ENCODE measurements around the gene CRACR2B.

CRACR2B gene

DNA sequence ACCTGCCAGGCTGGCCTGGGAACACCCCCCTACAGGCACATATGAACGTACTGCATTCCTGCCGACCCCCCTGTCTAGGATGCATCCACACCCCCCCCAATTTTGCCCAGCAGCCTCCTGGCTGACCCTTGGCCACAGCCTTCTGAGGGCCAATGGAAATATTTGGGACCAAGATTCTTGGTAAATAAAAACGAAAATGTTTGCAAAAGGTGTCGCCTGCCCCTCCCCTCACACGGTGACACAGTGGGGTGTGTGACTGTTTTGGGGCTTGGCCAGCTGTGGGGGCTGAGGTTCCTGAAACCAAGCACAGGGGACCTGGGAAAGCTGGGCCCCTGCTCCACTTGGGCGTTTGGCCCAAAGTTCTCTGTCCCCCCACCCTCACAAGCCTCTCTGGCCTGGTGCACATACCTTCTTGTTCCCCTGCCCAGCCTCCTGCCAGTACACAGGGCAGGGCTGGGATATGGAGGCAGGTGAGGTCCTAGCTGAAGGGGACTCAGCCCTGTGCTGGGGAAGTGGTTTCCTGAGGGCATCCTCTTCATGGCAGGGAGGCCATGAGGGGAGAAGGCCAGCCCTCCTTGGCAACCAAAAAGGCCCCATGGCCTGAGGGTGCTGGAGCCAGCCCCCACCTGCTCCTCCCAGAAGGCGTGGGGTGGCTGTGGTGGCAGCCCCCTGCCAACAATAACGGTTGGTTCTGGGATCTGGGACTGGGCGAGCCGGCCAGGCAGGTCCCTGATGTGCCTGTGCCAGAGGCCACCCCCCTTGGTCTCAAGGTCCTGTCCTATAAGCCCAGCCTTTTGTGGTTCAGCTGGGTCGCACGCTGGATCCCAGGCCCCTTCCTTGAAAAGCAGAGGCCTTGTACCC lies 2.1 kb upstream of the CRACR2B start:
- no peak for DNase-seq (ENCODE audit: low read depth in 2 of 2, low spot score in 1 of 2)

DNA sequence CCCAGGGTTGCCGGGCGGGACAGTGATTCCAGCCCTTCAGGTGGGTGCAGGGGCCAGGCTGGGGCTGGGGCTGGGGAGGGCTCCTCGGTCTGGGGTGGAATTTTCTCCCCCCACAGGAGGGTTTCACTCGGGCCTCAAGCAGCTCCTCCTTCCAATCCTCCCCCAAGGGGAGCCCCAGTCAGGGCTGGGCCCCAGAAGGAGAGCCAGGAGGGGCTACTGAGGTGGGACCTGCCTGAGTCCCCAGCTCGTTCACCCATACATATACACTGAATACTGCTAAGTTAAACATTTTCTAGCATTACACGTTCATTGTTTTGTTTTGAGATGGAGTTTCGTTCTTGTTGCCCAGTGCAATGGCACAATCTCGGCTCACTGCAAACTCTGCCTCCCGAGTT lies 1.5 kb upstream of the CRACR2B start:
- DNase-seq (ENCODE audit: low read depth in 2 of 2, low spot score in 1 of 2) = no peak

DNA sequence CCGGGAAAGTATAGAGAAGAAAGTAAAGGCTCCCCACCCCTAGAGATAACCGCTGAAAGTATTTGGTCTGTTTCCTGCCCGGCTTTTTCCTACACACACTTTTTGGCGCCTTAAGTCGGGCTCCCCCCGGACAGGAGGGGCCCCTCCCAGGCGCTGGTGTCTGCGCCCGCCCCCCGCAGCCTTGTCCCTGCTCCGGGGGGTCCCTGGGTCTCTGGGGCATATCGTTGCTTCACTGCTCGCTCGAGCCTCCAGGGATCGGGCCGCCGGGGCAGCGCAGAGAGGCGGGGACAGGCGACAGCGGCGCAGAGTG lies 928 bp upstream of the CRACR2B start:
- no peak for DNase-seq (ENCODE audit: low read depth in 2 of 2, low spot score in 1 of 2)

DNA sequence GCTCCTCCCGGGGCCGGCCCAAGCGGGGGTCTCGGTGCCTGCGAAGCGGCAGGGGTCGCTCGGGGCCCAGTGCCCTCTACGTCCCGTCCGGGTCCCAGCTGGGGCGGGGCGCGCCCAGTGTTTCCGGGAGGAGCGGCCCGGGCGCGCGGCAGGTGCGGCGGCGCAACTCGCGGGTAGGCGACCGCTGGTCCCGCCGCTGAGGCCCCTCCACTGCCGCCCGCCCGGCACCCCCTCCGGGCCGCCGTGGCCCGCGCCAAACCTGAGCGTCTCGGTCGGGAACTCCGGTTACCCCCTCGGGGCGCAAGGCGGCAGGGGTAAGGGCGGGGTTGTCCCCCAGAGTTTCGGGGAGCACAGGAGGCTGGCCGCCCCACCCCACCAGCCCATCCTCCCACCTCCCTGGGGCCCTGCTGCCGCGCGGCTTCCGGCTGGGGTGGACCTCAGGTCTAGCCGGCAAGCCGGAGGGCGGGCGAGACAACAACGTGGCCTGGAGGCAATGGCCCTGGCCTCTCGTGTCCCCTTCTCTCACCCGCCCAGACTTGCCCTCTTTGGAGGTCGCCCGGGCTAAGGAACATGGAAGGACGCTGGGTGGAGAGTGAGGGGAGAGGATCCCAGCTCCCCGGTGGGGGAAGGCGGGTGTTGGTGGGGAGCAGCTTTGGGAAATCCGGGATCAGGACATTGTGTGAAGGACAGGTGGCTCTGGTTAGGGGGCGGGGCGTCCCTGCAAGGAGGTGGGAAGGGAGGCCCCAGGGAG lies 398 bp upstream of the CRACR2B start:
- DNase-seq (ENCODE audit: low read depth in 2 of 2, low spot score in 1 of 2) = no peak

DNA sequence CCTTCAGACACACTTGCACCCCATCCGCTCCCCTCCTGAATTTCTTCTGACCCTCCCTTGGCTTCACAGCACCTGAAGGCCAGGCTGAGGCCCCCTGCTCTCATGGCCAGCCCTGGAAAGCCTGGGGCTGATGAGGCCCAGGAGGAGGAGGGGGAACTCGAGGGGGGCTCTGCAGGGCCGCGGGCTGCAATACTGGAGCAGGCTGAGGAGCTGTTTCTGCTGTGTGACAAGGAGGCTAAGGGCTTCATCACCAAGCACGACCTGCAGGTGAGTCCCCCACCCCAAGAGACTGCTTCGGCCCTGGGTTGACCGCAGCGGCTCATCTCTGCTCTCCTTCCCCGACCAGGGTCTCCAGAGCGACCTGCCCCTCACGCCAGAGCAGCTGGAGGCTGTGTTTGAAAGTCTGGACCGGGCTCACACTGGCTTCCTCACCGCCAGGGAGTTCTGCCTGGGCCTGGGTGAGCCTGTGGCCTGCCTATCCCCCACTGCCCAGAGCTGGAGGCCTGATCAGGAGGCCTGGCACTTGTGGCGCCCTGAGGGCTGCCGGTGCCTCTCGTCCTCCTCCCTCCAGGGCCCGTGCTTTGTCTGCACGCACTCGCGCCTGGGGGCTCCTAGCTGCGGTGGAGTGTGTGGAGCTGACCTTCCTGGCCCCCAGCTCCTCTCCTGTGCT lies 922 bp downstream of the CRACR2B start:
- DNase-seq (ENCODE audit: low read depth in 2 of 2, low spot score in 1 of 2) = no peak

DNA sequence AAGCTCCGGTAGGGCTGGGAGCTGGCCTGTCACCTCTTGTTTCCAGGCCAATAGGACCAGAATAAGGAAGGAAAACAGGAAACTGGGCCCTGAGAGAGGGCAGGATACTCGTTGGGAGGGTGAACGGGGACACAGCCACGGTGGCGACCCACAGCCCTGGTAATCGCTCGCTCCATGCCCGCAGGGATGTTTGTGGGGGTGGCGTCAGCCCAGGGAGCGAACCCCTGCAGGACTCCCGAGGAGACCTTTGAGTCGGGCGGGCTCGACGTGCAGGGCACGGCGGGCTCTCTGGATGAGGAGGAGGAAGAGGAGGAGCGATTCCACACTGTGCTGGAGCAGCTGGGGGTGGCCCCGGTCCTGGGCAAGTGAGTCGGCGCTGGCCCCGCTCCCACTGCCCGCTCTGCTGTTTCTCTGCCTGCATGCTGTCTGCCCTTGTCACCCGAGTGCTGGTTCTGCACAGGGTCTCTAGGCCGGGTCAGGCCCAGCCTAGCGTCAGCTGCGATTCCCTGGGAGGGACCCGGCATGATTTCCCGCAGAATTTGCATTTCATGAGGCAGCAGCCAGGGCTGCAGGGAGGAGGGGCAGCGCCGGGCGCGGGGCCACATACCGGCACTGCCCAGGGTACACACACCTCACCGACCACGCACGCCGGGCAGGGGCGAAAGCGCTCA lies 1.6 kb downstream of the CRACR2B start:
- DNase-seq (ENCODE audit: low read depth in 2 of 2, low spot score in 1 of 2) = no peak

DNA sequence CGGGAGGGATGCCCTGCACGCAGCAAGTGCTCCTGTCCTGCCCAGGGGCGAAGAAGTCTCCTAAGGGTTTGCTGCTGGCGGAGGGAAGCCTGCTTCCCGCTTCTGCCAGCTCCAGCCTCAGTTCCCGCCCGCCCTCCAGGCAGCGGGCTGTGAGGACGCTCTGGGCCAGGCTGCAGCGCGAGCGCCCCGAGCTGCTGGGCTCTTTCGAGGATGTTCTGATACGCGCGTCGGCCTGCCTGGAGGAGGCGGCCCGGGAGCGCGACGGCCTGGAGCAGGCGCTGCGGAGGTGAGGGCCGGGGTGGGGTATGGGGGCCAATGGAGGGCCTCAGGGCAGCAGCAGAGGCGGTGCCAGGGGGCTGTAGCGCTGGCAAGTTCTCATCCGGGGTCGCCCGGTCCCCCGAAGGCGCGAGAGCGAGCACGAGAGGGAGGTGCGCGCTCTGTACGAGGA lies 2.2 kb downstream of the CRACR2B start:
- no peak for DNase-seq (ENCODE audit: low read depth in 2 of 2, low spot score in 1 of 2)

DNA sequence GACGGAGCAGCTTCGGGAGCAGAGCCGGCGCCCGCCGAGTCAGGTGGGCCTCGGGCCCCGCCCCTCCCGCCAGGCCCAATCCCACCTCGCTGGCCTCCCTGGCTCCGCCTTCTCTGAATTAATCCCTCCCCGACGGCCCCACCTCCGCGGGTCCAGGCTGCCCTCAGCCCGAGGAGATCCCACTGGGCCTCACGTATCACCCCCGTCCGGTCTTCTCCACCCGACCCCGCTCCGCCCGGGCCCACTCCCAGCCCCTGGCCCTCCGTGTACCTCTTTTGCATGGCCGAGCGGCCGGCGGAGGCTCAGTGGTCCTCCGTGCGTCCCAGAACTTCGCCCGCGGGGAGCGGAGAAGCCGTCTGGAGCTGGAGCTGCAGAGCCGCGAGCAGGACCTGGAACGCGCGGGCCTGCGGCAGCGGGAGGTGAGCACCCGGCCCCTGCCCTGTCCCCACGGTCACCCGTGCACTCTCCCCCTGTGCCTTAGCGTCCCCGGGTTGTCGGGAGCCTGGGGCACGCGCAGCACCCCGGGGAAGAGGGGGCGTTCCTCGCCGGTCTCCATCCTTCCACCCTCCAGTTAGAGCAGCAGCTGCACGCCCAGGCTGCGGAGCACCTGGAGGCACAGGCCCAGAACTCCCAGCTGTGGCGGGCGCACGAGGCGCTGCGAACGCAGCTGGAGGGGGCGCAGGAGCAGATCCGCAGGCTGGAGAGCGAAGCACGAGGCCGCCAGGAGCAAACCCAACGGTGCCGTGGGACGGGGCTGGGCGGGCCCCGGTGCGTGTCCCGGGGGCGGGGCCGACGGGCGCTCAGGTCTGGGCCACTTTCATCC lies 2.8 kb downstream of the CRACR2B start:
- DNase-seq (ENCODE audit: low read depth in 2 of 2, low spot score in 1 of 2) = peak in 1 of 2 donors; percentile 41

DNA sequence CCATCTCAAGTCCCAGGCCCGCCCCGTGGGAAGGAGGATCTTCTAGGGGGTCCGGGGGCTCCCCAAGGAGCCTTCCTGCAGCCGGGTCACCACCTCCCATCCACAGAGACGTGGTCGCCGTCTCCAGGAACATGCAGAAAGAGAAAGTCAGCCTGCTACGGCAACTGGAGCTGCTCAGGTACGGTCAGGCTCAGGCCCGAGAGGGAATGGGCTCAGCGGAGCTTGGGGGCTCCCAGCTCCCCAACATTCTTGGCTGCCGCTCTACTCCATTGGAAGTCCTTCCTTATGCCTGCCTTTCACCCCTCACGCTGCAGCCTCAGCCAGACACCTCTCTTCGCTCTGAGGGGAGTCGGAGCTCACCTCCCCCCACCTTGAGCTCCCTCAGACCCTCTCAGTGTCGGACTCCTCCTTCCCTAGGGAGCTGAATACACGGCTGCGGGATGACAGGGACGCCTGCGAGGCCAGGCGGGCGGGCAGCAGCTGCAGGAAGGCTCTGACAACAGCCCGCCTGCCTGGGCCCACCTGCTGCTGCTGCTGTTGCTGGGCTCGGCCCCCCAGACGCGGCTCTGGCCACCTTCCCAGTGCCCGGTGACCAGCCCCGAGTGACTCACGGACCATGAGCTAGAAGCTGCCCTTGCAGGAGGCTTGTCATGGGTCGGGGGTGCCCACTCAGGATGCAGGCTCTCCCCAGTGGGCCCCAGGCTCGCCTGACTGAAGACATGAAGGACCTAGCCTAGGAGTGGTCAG lies 3.6 kb downstream of the CRACR2B start:
- no peak for DNase-seq (ENCODE audit: low read depth in 2 of 2, low spot score in 1 of 2)

DNA sequence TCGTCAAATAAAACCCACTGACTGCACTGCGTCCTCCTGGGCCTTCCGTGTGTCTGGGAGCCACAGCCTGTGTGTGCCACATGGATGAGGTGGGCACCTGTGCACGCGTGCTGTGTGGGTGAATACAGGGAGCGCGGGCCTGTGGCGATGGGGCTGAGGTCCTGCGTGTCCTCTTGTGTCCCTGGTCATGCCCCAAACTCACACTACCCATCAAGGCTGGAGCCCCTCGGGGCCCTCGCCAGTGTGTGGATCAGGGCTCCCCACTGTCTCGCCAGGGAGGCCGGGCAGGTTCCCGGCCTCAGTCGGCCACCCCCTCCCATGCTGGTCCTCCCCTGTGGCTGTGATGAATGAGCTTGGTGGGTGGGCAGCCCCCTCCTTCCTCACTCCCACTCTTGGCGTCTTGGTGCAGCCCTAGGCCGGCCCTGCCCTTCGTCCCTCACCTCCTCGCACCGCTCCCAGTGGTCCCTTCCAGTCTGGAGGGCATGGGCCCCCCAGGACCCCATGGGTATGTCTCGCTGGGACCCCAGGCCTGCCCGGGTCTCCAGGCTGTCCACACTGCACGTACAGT lies 4.3 kb downstream of the CRACR2B start:
- DNase-seq (ENCODE audit: low read depth in 2 of 2, low spot score in 1 of 2) = no peak

DNA sequence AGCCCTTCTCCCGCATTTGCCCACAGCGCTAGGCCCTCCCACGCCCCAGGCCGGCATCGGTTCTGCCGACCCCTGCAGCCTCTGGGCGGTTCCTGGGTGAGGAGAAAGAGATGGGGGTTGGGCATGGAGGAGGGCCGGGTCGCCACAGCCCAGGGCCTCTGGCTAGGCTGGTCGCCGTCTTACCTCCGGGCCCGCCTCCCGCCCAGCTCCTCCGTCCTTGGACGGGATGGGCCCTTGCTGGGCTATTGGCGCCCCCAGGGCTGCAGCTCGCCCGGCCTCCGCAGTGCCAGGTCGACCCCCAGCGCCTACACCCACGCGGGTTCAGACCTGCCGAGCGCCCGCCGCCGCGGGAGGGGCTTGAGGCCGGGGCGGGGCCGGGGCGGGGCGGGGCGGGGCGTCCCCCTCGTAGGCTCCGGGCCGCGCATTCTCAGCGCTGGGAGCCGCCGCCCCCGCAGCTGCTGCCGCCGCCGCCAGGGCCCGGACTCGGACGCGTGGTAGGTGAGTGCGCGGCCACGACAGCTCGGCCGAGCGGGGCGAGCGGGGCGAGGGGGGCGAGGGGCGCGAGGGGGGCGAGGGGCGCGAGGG lies 4.9 kb downstream of the CRACR2B start, which contains the start of gene CD151:
CD151 (plus strand) TSS at position 424 of the 585 bp plus-strand sequence. CDS start 3,118 bp downstream, outside the sequence.
- peak in 1 of 2 donors; percentile 29 for DNase-seq (ENCODE audit: low read depth in 2 of 2, low spot score in 1 of 2)

DNA sequence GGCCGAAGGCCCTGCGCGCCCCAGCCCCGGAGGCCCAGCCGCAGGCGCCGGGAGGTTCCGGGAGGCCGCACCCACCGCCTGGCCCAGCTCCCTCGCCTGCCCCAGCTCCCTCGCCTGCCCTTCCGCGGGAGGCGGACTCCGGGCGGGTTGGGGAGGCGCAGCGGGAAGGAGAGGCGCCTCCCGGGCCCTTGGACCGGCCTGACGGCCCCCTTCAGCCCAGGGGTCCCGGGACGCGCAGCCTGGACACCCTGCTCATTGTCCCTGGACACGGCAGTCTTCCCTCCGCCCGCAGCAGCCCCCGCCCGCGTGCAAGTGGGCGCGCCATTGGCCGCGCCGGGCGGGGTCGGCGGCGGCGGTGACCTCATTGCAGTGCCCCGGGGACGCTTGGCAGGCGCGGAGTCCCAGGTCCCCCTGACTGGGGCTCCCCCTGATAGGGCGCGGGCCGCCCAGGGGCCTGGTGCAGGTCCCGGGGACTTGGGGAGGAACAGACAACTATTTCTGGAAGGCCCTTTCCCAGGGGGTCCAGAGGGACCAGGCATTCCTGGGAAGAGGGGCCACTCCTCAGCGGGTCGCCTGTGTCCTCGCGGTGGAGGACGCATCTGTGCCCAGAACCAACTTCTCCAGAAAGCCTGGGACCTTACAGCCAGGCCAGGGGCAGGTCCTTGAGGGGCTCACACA lies 5.5 kb downstream of the CRACR2B start:
- DNase-seq (ENCODE audit: low read depth in 2 of 2, low spot score in 1 of 2) = no peak

DNA sequence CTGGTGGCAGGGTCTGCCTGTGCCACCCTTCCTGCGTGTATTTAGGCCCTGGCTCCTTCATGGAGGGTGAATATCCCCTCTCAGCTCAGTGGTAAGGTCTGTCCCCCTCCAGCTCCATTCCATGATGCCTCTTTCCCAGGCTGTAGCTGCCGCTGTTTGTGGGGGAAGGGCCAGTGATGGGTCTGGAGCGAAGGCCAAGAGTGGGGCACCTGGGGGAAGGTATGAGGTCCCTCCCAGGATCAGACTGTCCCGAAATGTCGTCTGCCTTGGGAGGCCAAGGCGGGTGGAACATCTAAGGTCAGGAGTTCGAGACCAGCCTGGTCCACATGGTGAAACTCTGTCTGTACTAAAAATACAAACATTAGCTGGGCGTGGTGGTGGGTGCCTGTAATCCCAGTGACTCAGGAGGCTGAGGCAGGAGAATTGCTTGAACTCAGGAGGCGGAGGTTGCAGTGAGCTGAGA lies 6.2 kb downstream of the CRACR2B start:
- DNase-seq (ENCODE audit: low read depth in 2 of 2, low spot score in 1 of 2) = no peak

DNA sequence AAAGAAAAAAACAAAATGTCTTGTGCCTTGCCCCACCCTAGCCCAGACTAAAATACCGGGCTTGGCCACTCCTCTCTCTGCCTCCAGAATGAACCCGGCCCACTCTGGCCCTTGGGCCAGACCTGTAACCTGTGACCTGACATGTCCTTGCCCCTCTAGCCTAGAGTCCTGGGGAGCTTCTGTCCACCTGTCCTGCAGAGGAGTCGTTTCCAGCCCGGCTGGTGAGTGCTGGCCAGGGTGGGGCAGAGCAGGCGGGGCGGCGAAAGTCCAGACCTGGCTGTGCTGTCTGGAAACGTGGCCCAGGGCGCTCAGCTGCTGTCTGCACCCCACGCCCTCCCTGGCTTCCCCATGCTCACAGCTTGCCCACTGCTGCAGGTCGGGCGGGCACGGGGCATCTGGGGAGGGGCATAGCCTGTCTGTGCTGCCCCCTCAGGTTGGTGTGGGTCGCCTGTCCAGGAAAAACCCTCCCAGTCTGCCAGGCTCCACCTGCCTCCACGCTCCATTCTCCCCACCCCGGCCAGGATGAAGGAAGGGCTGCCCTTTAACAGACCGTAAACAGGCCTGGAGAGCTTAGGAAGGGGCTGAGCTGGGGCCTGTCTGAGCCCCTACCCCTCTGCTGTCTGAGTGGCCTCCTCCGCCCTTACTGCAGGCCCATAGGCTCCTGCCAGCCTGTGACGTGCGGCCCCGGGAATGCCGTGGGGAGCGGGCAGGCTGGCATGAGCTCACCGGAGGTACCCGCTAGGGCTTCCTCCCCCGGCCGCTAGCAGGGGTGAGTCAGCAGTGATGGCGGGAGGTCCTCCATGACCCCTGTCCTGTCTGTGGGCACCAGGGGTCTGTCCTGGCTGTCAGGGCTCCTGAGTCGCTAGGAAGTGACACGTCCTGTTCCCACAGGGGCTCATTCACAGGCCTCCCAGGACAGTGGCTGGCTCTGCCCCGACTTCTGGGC lies 6.9 kb downstream of the CRACR2B start:
- DNase-seq (ENCODE audit: low read depth in 2 of 2, low spot score in 1 of 2) = no peak

DNA sequence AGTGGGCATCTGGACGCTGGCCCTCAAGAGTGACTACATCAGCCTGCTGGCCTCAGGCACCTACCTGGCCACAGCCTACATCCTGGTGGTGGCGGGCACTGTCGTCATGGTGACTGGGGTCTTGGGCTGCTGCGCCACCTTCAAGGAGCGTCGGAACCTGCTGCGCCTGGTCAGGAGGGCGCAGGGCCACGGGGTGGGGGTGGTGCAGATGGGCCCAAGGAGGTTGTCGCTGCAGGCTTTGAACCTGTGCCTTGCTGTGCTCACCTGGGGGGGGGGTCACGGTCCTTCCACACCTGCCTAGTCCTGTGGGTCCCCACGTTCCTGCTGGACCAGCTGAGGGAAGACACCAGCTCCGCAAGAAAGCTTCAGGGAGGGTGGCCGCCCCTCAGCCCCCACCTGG lies 8.6 kb downstream of the CRACR2B start:
- DNase-seq (ENCODE audit: low read depth in 2 of 2, low spot score in 1 of 2) = no peak

DNA sequence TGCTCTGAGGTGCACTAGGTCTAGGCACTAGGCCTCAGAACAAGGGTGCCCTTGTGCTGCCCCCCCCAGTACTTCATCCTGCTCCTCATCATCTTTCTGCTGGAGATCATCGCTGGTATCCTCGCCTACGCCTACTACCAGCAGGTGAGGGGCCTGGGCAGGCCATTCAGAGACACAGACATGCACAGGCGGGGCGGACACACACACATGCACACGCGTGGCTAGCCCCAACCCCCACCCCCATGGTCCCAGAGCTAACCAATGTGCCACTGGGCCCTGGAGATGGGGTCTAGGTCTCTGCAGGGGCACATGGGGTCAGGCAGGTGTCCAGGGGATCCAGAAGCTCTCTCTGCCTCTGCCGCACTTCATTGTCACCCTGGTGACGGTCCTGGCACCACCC lies 9.0 kb downstream of the CRACR2B start:
- DNase-seq (ENCODE audit: low read depth in 2 of 2, low spot score in 1 of 2) = no peak
